ENCODE data around the gene HCN4.

- TF ChIP-seq EZH2 (IDR thresholded peaks at IDR 0.05), result no peak
- TF ChIP-seq POLR2AphosphoS5 (IDR thresholded peaks at IDR 0.05; ENCODE audit: borderline replicate concordance, low read depth, low read length), result no peak
These were observed 3.1 kb upstream of the HCN4 start for GRCh38 chr15:73371812-73372211.
